SK-N-MC (cell line): Measurements from ENCODE around the gene RIPOR3.
"Not testable (repeated sequence)": the region's sequence is repeated elsewhere in the genome, so short reads cannot be mapped to it uniquely, and the experiment has no call there.

ENCODE experiments used
- DNase-seq: peaks from one replicate; pipeline ENCODE4 v3.0.0-alpha.2; 2011; ENCODE audit warnings: low read depth, low spot score
- H3K27ac ChIP-seq: fragments of 200-600 bp; sonication (generic); 2 replicates; pipeline ENCODE4 v1.5.1; 2016; ENCODE audit warnings: mixed run types
- H3K36me3 ChIP-seq: fragments of 200-600 bp; sonication (generic); 2 replicates; pipeline ENCODE4 v1.6.1; 2017; ENCODE audit warnings: antibody characterized with exemption, low read length, mixed read lengths; ENCODE audit not compliant: insufficient read depth
- H3K4me3 ChIP-seq: fragments of 200-600 bp; sonication (generic); 2 replicates; pipeline ENCODE4 v1.5.1; 2016
- H3K9ac ChIP-seq: fragments of 200-600 bp; sonication (generic); 2 replicates; pipeline ENCODE4 v1.8.0; 2017; ENCODE audit warnings: mixed run types, mixed read lengths; ENCODE audit not compliant: insufficient read length
- H3K9me3 ChIP-seq: fragments of 200-600 bp; sonication (generic); 2 replicates; pipeline ENCODE4 v1.6.1; 2017; ENCODE audit warnings: low read depth, mild to moderate bottlenecking, antibody characterized with exemption, low read length, moderate library complexity, mixed read lengths
- EZH2 ChIP-seq: fragments of 200-600 bp; sonication (generic); IDR thresholded peaks from one replicate; pipeline ENCODE4 v1.6.1; 2017; ENCODE audit warnings: antibody characterized with exemption
- FOXP2 ChIP-seq: optimal IDR thresholded peaks from 2 replicates; pipeline ENCODE3; 2011; ENCODE audit warnings: mild to moderate bottlenecking, moderate library complexity; ENCODE audit not compliant: insufficient read depth; ENCODE audit errors: extremely low read length, control extremely low read depth
- POLR2AphosphoS5 ChIP-seq: IDR thresholded peaks from 2 replicates; pipeline ENCODE4 v1.6.1; 2012; ENCODE audit warnings: mild to moderate bottlenecking, low read depth, low read length, borderline replicate concordance

The RIPOR3 gene

GRCh38 chr20:50711113-50711825, 19.9 kb upstream of the RIPOR3 start:
- Histone ChIP-seq H3K27ac (no peak overlapping the region), H3K9ac (no peak overlapping the region), H3K4me3 (no peak overlapping the region), H3K36me3 (no peaks in the 10 kb centered on the region), H3K9me3 (no peaks in the 10 kb centered on the region)
- no peak for DNase-seq
- no peak for TF ChIP-seq EZH2
- no peak for TF ChIP-seq POLR2AphosphoS5
- TF ChIP-seq FOXP2: no peak

GRCh38 chr20:50710492-50711063, 19.2 kb upstream of the RIPOR3 start:
- Histone ChIP-seq H3K9me3 (no peaks in the 10 kb centered on the region), H3K36me3 (no peaks in the 10 kb centered on the region), H3K9ac (no peak overlapping the region), H3K4me3 (no peak overlapping the region), H3K27ac (no peak overlapping the region)
- no peak for DNase-seq
- TF ChIP-seq FOXP2 (no peak), POLR2AphosphoS5 (no peak), EZH2 (no peak)

- DNase-seq: no peak
- no peak overlapping the region; the same call in 1 of the 2 replicates for H3K27ac ChIP-seq
- TF ChIP-seq FOXP2 (no peak), EZH2 (no peak), POLR2AphosphoS5 (no peak)
Measured at GRCh38 chr20:50709636-50709973, 18.3 kb upstream of the RIPOR3 start.

GRCh38 chr20:50708845-50709635, 17.7 kb upstream of the RIPOR3 start:
- Histone ChIP-seq H3K4me3 (no peak overlapping the region), H3K9me3 (no peaks in the 10 kb centered on the region), H3K27ac (peak overlapping the region; percentile 14; the same call in 1 of the 2 replicates), H3K9ac (no peak overlapping the region), H3K36me3 (no peaks in the 10 kb centered on the region)
- no peak for TF ChIP-seq EZH2
- TF ChIP-seq POLR2AphosphoS5: no peak
- no peak for TF ChIP-seq FOXP2
- no peak for DNase-seq

More at GRCh38 chr20:50709636-50709973, 18.3 kb upstream of the RIPOR3 start:
- H3K9me3 ChIP-seq: no peaks in the 10 kb centered on the region
- no peaks in the 10 kb centered on the region for H3K36me3 ChIP-seq
- H3K9ac ChIP-seq: no peak overlapping the region
- H3K4me3 ChIP-seq: no peak overlapping the region

- Histone ChIP-seq H3K9ac (no peak overlapping the region), H3K27ac (no peak overlapping the region), H3K36me3 (no peaks in the 10 kb centered on the region), H3K4me3 (no peak overlapping the region), H3K9me3 (no peaks in the 10 kb centered on the region)
- TF ChIP-seq FOXP2: no peak
- TF ChIP-seq POLR2AphosphoS5: no peak
- TF ChIP-seq EZH2: no peak
- DNase-seq: no peak
Measured at GRCh38 chr20:50704971-50705370, 13.6 kb upstream of the RIPOR3 start.

GRCh38 chr20:50704514-50704913, 13.2 kb upstream of the RIPOR3 start:
- Histone ChIP-seq H3K9ac (no peak overlapping the region), H3K36me3 (no peaks in the 10 kb centered on the region), H3K4me3 (no peak overlapping the region), H3K9me3 (no peaks in the 10 kb centered on the region), H3K27ac (no peak overlapping the region)
- DNase-seq: no peak
- TF ChIP-seq FOXP2 (no peak), POLR2AphosphoS5 (no peak), EZH2 (no peak)

- H3K9me3 ChIP-seq: not testable (repeated sequence)
Measured at GRCh38 chr20:50703651-50704438, 12.5 kb upstream of the RIPOR3 start.

More at GRCh38 chr20:50703651-50704438, 12.5 kb upstream of the RIPOR3 start:
- H3K9ac ChIP-seq, H3K27ac ChIP-seq, H3K36me3 ChIP-seq, DNase-seq, H3K4me3 ChIP-seq: not testable (repeated sequence)
